NT2/D1 (cell line): ENCODE results near the gene HPN.

ENCODE experiments used
- DNase-seq: peaks from one replicate; pipeline ENCODE4 v3.0.0-alpha.2; 2011; ENCODE audit warnings: low read depth, low spot score
- H3K27me3 ChIP-seq: 2 replicates; pipeline ENCODE4 v1.6.0; 2011; ENCODE audit warnings: mild to moderate bottlenecking; ENCODE audit not compliant: insufficient read length, insufficient read depth
- H3K36me3 ChIP-seq: 2 replicates; pipeline ENCODE4 v1.6.1; 2011; ENCODE audit warnings: mild to moderate bottlenecking, low read length, mixed read lengths; ENCODE audit not compliant: insufficient read depth, insufficient read length
- H3K4me1 ChIP-seq: 2 replicates; pipeline ENCODE4 v1.5.1; 2011; ENCODE audit not compliant: insufficient read depth, insufficient read length
- H3K4me3 ChIP-seq: 2 replicates; pipeline ENCODE4 v1.5.1; 2011; ENCODE audit warnings: low read depth; ENCODE audit not compliant: insufficient read length
- H3K9ac ChIP-seq: 2 replicates; pipeline ENCODE4 v1.6.0; 2011; ENCODE audit warnings: low read depth; ENCODE audit not compliant: insufficient read length
- H3K9me3 ChIP-seq: 2 replicates; pipeline ENCODE4 v1.5.1; 2011; ENCODE audit warnings: mild to moderate bottlenecking, low read length; ENCODE audit not compliant: insufficient read depth
- SUZ12 ChIP-seq: IDR thresholded peaks from 2 replicates; pipeline ENCODE4 v1.6.1; 2011; ENCODE audit not compliant: insufficient read length, insufficient read depth; ENCODE audit errors: extremely low read depth
- YY1 ChIP-seq: IDR thresholded peaks from 2 replicates; pipeline ENCODE4 v1.6.1; 2011; ENCODE audit not compliant: insufficient read length, insufficient read depth
- ZNF274 ChIP-seq: IDR thresholded peaks from 2 replicates; pipeline ENCODE4 v1.6.1; 2011; ENCODE audit warnings: mild to moderate bottlenecking, low read depth, low read length

The HPN gene

GRCh38 chr19:35112995-35113688 is 71.6 kb downstream of the HPN start:
- H3K4me3 ChIP-seq, result no peak overlapping the region
- no peaks in the 10 kb centered on the region for H3K9me3 ChIP-seq
- no peak overlapping the region for H3K9ac ChIP-seq
- H3K27me3 ChIP-seq, result no peaks in the 10 kb centered on the region
- no peaks in the 10 kb centered on the region for H3K4me1 ChIP-seq
- no peak for DNase-seq
- TF ChIP-seq ZNF274, result no peak
- TF ChIP-seq SUZ12, result no peak
- no peak for TF ChIP-seq YY1
- no peaks in the 10 kb centered on the region for H3K36me3 ChIP-seq

- peak overlapping the region; percentile 67 for H3K9ac ChIP-seq
- H3K4me3 ChIP-seq, result no peak overlapping the region
- no peaks in the 10 kb centered on the region for H3K27me3 ChIP-seq
- peaks cover 5% of the 10 kb centered on the region for H3K4me1 ChIP-seq
- no peaks in the 10 kb centered on the region for H3K9me3 ChIP-seq
- peak; percentile 73 for DNase-seq
- no peaks in the 10 kb centered on the region for H3K36me3 ChIP-seq
- TF ChIP-seq SUZ12 (no peak), YY1 (no peak), ZNF274 (no peak)
Observed at GRCh38 chr19:35114353-35115176, 73.0 kb downstream of the HPN start.

GRCh38 chr19:35115177-35115951 is 73.8 kb downstream of the HPN start, which contains the start of gene FXYD3:
TSS of gene FXYD3 (plus strand) at chr19:35115823. CDS start at chr19:35119377, 3,554 bp downstream.
- no peak for DNase-seq
- Histone ChIP-seq H3K4me3 (no peak within 1 kb of the TSS), H3K36me3 (no peaks in the 10 kb centered on the region), H3K27me3 (no peaks in the 10 kb centered on the region), H3K9ac (peak within 1 kb of the TSS; percentile 67), H3K4me1 (peaks cover 5% of the 10 kb centered on the region), H3K9me3 (no peaks in the 10 kb centered on the region)
- no peak for TF ChIP-seq SUZ12
- no peak for TF ChIP-seq YY1
- no peak for TF ChIP-seq ZNF274
